Right ventricle myocardium inferior (tissue), 1 donor: Measurements from ENCODE around the gene BTN1A1. TPM values are rescaled to one million over a fixed set of nuclear protein-coding genes. Genes with fewer than 3 reads are reported as not detected.
"Not testable (repeated sequence)": the region's sequence is repeated elsewhere in the genome, so short reads cannot be mapped to it uniquely, and the experiment has no call there.

Experiments
- ATAC-seq: fragments of 200-7000 bp; cut with Tn5 transposase; one replicate; pipeline ENCODE4 v1.9.1; 2020; ENCODE audit warnings: mild to moderate bottlenecking, moderate library complexity
- DNase-seq: peaks from one replicate; pipeline ENCODE4 v3.0.0; 2021; ENCODE audit errors: missing footprints
- intact Hi-C: fragments of 100-400 bp; cut with DNase I; formaldehyde crosslinking; loops from one replicate; pipeline ENCODE4 v1.11.0; 2022
- total RNA-seq: library from RNA; stranded (reverse); fragmentation: NEBNext Ultra II Directional; extraction: Animal tissue kit (Norgen Biotek cat#: 25700); gene quantifications from one replicate; pipeline ENCODE4 v1.2.1, GENCODE V29; 2021
- donor health status: DM: no; HTN: yes; CAD: no; lungs with severe emphysema.

The BTN1A1 gene
- total RNA-seq, 1 donor from 2014 or later, result not detected

- no peak for DNase-seq
- intact Hi-C loops, result loop anchor here (1.0 to 10.0 kb wide), 4 partner anchors 11 to 943 kb away; partner anchors contain the start of gene ZNF184
- no peak for ATAC-seq
Observed at GRCh38 chr6:26531897-26532296, 31.8 kb downstream of the BTN1A1 start.

- peak; percentile 76 for ATAC-seq
- peak; percentile 91 for DNase-seq
- intact Hi-C loops, result loop anchor here (1.0 to 10.0 kb wide), 4 partner anchors 12 to 942 kb away; partner anchors contain the start of gene ZNF184
Observed at GRCh38 chr6:26532699-26533531, 32.8 kb downstream of the BTN1A1 start.

- DNase-seq (no peak), ATAC-seq (no peak)
- intact Hi-C loops, result loop anchor here (2.0 to 10.0 kb wide), 3 partner anchors 35 to 941 kb away; partner anchors contain the start of gene ZNF184
Observed at GRCh38 chr6:26533532-26533931, 33.4 kb downstream of the BTN1A1 start.

- intact Hi-C loops, result loop anchor here (5.0 to 10.0 kb wide), 3 partner anchors 223 to 940 kb away; partner anchors contain the start of gene ZNF184
- DNase-seq (no peak), ATAC-seq (no peak)
Observed at GRCh38 chr6:26534681-26535465, 34.8 kb downstream of the BTN1A1 start.

- intact Hi-C loops, result loop anchor here (2.0 to 10.0 kb wide), 4 partner anchors 16 to 938 kb away; partner anchors contain the start of gene ZNF184
- ATAC-seq (no peak), DNase-seq (no peak)
Observed at GRCh38 chr6:26536571-26537159, 36.6 kb downstream of the BTN1A1 start.

- DNase-seq (peak; percentile 93), ATAC-seq (peak; percentile 88)
- intact Hi-C loops, result loop anchor here (2.0 to 10.0 kb wide), 4 partner anchors 17 to 937 kb away; partner anchors contain the start of gene ZNF184
Observed at GRCh38 chr6:26537160-26537845, 37.2 kb downstream of the BTN1A1 start.

- intact Hi-C loops, result loop anchor here (1.0 to 10.0 kb wide), 5 partner anchors 15 to 937 kb away; partner anchors contain the start of gene ZNF184
- ATAC-seq (peak; percentile 89), DNase-seq (peak; percentile 90)
Observed at GRCh38 chr6:26537846-26538571, 37.9 kb downstream of the BTN1A1 start, which contains the start of gene HMGN4. Gene HMGN4, plus strand, starts transcription at chr6:26538366. Its CDS starts 6,841 bp downstream, at chr6:26545207.

- intact Hi-C loops, result loop anchor here (1.0 to 10.0 kb wide), 4 partner anchors 15 to 936 kb away; partner anchors contain the start of gene ZNF184
- no peak for DNase-seq
Observed at GRCh38 chr6:26538572-26538902, 38.4 kb downstream of the BTN1A1 start.

GRCh38 chr6:26539071-26539615 lies 39.0 kb downstream of the BTN1A1 start:
- no peak for ATAC-seq
- intact Hi-C loops, result loop anchor here (5.0 to 10.0 kb wide), 3 partner anchors 227 to 936 kb away; partner anchors contain the start of gene ZNF184
- no peak for DNase-seq

More at GRCh38 chr6:26538572-26538902, 38.4 kb downstream of the BTN1A1 start:
- ATAC-seq, result no peak

- ATAC-seq (no peak), DNase-seq (no peak)
- intact Hi-C loops, result no loop called here
Observed at GRCh38 chr6:26541579-26541978, 41.5 kb downstream of the BTN1A1 start.

- intact Hi-C loops, result no loop called here
- ATAC-seq, result no peak
Observed at GRCh38 chr6:26543953-26544352, 43.9 kb downstream of the BTN1A1 start.

GRCh38 chr6:26544473-26544872 lies 44.4 kb downstream of the BTN1A1 start:
- ATAC-seq (no peak), DNase-seq (no peak)
- intact Hi-C loops, result no loop called here

More at GRCh38 chr6:26543953-26544352, 43.9 kb downstream of the BTN1A1 start:
- DNase-seq, result no peak

GRCh38 chr6:26545627-26546026 lies 45.5 kb downstream of the BTN1A1 start:
- intact Hi-C loops, result no loop called here
- DNase-seq (no peak), ATAC-seq (no peak)

GRCh38 chr6:26547363-26547762 lies 47.3 kb downstream of the BTN1A1 start:
- intact Hi-C loops, ATAC-seq, DNase-seq: not testable (repeated sequence)

- peak; percentile 83 for DNase-seq
- peak; percentile 56 for ATAC-seq
- intact Hi-C loops, result no loop called here
Observed at GRCh38 chr6:26550250-26550993, 50.3 kb downstream of the BTN1A1 start.

GRCh38 chr6:26552205-26552604 lies 52.1 kb downstream of the BTN1A1 start:
- intact Hi-C loops, result no loop called here
- ATAC-seq (no peak), DNase-seq (no peak)
